Right lobe of liver (tissue), 6 donors: ENCODE measurements around the gene HNRNPH3. TPM values are rescaled to one million over a fixed set of nuclear protein-coding genes. Genes with fewer than 3 reads are reported as not detected.

Source experiments
- ATAC-seq, 4 donors: fragments of 200-7000 bp; cut with Tn5 transposase; one replicate each; pipeline ENCODE4 v1.9.1; 2020; ENCODE audit warnings: mild to moderate bottlenecking in 4 of 4, moderate library complexity in 4 of 4
- DNase-seq, 3 donors: peaks; one replicate each; pipeline ENCODE4 v3.0.0-alpha.2; 2020
- H3K27ac ChIP-seq, 3 donors: fragments of 200-600 bp; one replicate each; pipeline ENCODE4 v1.8.0; 2022
- H3K27me3 ChIP-seq, 2 donors: fragments of 200-600 bp; one replicate each; pipeline ENCODE4 v1.8.0; 2022
- H3K36me3 ChIP-seq, 4 donors: fragments of 200-600 bp; sonication (generic) in 1 of 4; one replicate each; pipeline versions ENCODE4 v1.5.1 to v1.8.0; 2017 to 2022; ENCODE audit warnings: control low read depth in 1 of 4
- H3K4me1 ChIP-seq, 4 donors: fragments of 200-600 bp; sonication (generic) in 1 of 4; one replicate each; pipeline versions ENCODE4 v1.5.1 to v1.8.0; 2017 to 2022; ENCODE audit warnings: control low read depth in 1 of 4
- H3K4me3 ChIP-seq, 3 donors: fragments of 200-600 bp; one replicate each; pipeline ENCODE4 v1.8.0; 2022
- H3K9me3 ChIP-seq, 4 donors: fragments of 200-600 bp; sonication (generic) in 1 of 4; one replicate each; pipeline versions ENCODE4 v1.5.1 to v1.8.0; 2017 to 2022; ENCODE audit warnings: control low read depth in 1 of 4
- CTCF ChIP-seq, 4 donors: fragments of 200-600 bp in 3 of 4; fragments of 450-650 bp in 1 of 4; IDR thresholded peaks; one replicate each; pipeline versions ENCODE4 v1.5.1 to v1.8.0; 2016 to 2022; ENCODE audit warnings: antibody characterized with exemption in 4 of 4, mild to moderate bottlenecking in 2 of 4
- POLR2A ChIP-seq: fragments of 450-650 bp; IDR thresholded peaks from one replicate; pipeline ENCODE4 v1.6.1; 2017; ENCODE audit warnings: antibody characterized with exemption, mild to moderate bottlenecking
- WGBS: methylation state at CpG from one replicate; pipeline ENCODE4 v1.1.6; 2018; ENCODE audit warnings: low coverage, low lambda C conversion rate; ENCODE audit not compliant: insufficient coverage; ENCODE audit errors: missing lambda C conversion rate; 5-methylcytosine and 5-hydroxymethylcytosine counted together
- intact Hi-C, 2 donors: fragments of 100-400 bp; cut with DNase I; formaldehyde crosslinking; loops; one replicate each; pipeline versions ENCODE4 v1.11.2 to v1.14.1; 2022
- total RNA-seq, 6 experiments: library from RNA; depleted of rRNA in 2 of 6; stranded (reverse); fragments of >200 nt in 2 of 6; fragmentation: NEBNext Ultra II Directional in 3 of 6; extraction: Animal tissue kit (Norgen Biotek cat#: 25700) in 3 of 6; gene quantifications; one replicate each; pipeline versions ENCODE4 v1.1.0 to v1.2.4, GENCODE V29; 2016 to 2023
- donor health status: DM: no; HTN: yes; CAD: no.
- donor health status: DM: no; HTN: no; CAD: no.
- donor health status: DM: no; HTN: no; CAD: no.
- donor health status: DM: no; HTN: yes; CAD: no.
- donor health status: DM: no; HTN: yes; CAD: no.

Gene HNRNPH3
- total RNA-seq, 6 experiments from 2014 or later = 13.2 to 40.7 (median 25.3) TPM

GRCh38 chr10:68296843-68297663 is 34.8 kb upstream of the HNRNPH3 start:
- ATAC-seq (no peak), DNase-seq (no peak)
- no peaks in the 10 kb centered on the region for H3K9me3 ChIP-seq
- H3K4me3 ChIP-seq = no peak overlapping the region
- TF ChIP-seq CTCF (IDR thresholded peaks at IDR 0.05) = no peak
- TF ChIP-seq POLR2A = no peak
- peaks cover 0 to 30% (median 12%) of the 10 kb centered on the region in 4 donors for H3K36me3 ChIP-seq
- no peaks in the 10 kb centered on the region for H3K27me3 ChIP-seq
- H3K4me1 ChIP-seq = peaks cover 0 to 39% (median 5%) of the 10 kb centered on the region in 4 donors
- WGBS = 53% methylated on average over 9 of the region's 9 CpGs
- intact Hi-C loops = no loop called here
- no peak overlapping the region for H3K27ac ChIP-seq

GRCh38 chr10:68301301-68301700 is 30.6 kb upstream of the HNRNPH3 start:
- no peaks in the 10 kb centered on the region for H3K9me3 ChIP-seq
- no peak for DNase-seq
- peak overlapping the region in 2 of 3 donors; percentile 65 to 93 for H3K27ac ChIP-seq
- TF ChIP-seq POLR2A = no peak
- no peak for TF ChIP-seq CTCF (IDR thresholded peaks at IDR 0.05)
- H3K4me3 ChIP-seq = no peak overlapping the region
- ATAC-seq = peak in 2 of 4 donors; percentile 4 to 25
- no peaks in the 10 kb centered on the region for H3K27me3 ChIP-seq
- 77% methylated on average over 2 of the region's 3 CpGs for WGBS
- intact Hi-C loops = no loop called here
- peaks cover 0 to 51% (median 8%) of the 10 kb centered on the region in 4 donors for H3K4me1 ChIP-seq
- H3K36me3 ChIP-seq = peaks cover 0 to under 1% (median 0%) of the 10 kb centered on the region in 4 donors

GRCh38 chr10:68301790-68302502 is 29.9 kb upstream of the HNRNPH3 start:
- intact Hi-C loops = no loop called here
- 34% methylated on average over 6 of the region's 6 CpGs for WGBS
- ATAC-seq = peak; percentile 33 to 62 (median 45)

GRCh38 chr10:68302503-68302823 is 29.4 kb upstream of the HNRNPH3 start:
- H3K27ac ChIP-seq = peak overlapping the region in 2 of 3 donors; percentile 65 to 93
- no peaks in the 10 kb centered on the region for H3K27me3 ChIP-seq
- ATAC-seq (no peak), DNase-seq (no peak)
- no peaks in the 10 kb centered on the region for H3K9me3 ChIP-seq
- 51% methylated on average over 2 of the region's 2 CpGs for WGBS
- no peaks in the 10 kb centered on the region for H3K36me3 ChIP-seq
- intact Hi-C loops = no loop called here
- H3K4me1 ChIP-seq = peaks cover 0 to 47% (median 9%) of the 10 kb centered on the region in 4 donors
- H3K4me3 ChIP-seq = no peak overlapping the region
- no peak for TF ChIP-seq POLR2A
- TF ChIP-seq CTCF (IDR thresholded peaks at IDR 0.05) = no peak

More at GRCh38 chr10:68301790-68302502, 29.9 kb upstream of the HNRNPH3 start:
- no peak for DNase-seq
- Histone ChIP-seq H3K27ac (peak overlapping the region in 2 of 3 donors; percentile 65 to 93), H3K4me1 (peaks cover 0 to 47% (median 9%) of the 10 kb centered on the region in 4 donors), H3K36me3 (no peaks in the 10 kb centered on the region), H3K9me3 (no peaks in the 10 kb centered on the region), H3K27me3 (no peaks in the 10 kb centered on the region), H3K4me3 (no peak overlapping the region)
- TF ChIP-seq POLR2A = no peak
- TF ChIP-seq CTCF (IDR thresholded peaks at IDR 0.05) = peak; percentile 51 to 56 (median 54)
